ENCODE measurements around the gene EGFR. TPM values are rescaled to one million over a fixed set of nuclear protein-coding genes. Genes with fewer than 3 reads are reported as not detected.

EGFR gene
- total RNA-seq, 1 donor from 2014 or later: 12.8 TPM

GRCh38 chr7:55260676-55261385, 242.0 kb downstream of the EGFR start:
- TF ChIP-seq, protein P1, sequence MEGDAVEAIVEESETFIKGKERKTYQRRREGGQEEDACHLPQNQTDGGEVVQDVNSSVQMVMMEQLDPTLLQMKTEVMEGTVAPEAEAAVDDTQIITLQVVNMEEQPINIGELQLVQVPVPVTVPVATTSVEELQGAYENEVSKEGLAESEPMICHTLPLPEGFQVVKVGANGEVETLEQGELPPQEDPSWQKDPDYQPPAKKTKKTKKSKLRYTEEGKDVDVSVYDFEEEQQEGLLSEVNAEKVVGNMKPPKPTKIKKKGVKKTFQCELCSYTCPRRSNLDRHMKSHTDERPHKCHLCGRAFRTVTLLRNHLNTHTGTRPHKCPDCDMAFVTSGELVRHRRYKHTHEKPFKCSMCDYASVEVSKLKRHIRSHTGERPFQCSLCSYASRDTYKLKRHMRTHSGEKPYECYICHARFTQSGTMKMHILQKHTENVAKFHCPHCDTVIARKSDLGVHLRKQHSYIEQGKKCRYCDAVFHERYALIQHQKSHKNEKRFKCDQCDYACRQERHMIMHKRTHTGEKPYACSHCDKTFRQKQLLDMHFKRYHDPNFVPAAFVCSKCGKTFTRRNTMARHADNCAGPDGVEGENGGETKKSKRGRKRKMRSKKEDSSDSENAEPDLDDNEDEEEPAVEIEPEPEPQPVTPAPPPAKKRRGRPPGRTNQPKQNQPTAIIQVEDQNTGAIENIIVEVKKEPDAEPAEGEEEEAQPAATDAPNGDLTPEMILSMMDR (IDR thresholded peaks at IDR 0.05; ENCODE audit: partially characterized antibody, unreplicated experiment): no peak
- Mint-ChIP-seq H3K9me3 (ENCODE audit: unreplicated experiment) (peaks cover 3% of the 10 kb centered on the region), H3K36me3 (ENCODE audit: unreplicated experiment) (no peaks in the 10 kb centered on the region), H3K4me3 (ENCODE audit: unreplicated experiment) (no peak overlapping the region), H3K27me3 (ENCODE audit: unreplicated experiment) (peaks cover 7% of the 10 kb centered on the region), H3K27ac (ENCODE audit: unreplicated experiment) (no peak overlapping the region), H3K4me1 (ENCODE audit: low read depth, unreplicated experiment) (peaks cover 3% of the 10 kb centered on the region)
- DNase-seq: no peak
